Measurements from ENCODE around the gene SKP2.

DNA sequence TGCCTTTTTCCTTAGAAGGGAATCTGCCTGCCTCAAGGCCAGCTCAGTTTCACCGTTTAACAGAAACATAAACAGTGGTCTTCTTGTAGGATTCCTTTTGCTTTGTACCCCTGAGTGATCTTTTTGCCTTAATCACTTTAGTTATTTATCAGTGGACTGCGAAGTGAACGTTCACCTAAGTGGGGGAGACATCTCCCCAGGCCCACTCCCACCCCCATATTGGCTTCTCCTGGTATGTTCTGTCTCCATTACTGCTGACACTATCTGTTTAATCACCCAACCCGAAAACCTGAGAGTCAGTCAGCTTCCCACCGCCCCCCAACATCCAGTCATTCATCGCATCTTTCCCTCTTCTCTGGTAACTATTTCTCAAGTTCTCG lies 1.4 kb downstream of the SKP2 start:
- TF ChIP-seq, protein P1, sequence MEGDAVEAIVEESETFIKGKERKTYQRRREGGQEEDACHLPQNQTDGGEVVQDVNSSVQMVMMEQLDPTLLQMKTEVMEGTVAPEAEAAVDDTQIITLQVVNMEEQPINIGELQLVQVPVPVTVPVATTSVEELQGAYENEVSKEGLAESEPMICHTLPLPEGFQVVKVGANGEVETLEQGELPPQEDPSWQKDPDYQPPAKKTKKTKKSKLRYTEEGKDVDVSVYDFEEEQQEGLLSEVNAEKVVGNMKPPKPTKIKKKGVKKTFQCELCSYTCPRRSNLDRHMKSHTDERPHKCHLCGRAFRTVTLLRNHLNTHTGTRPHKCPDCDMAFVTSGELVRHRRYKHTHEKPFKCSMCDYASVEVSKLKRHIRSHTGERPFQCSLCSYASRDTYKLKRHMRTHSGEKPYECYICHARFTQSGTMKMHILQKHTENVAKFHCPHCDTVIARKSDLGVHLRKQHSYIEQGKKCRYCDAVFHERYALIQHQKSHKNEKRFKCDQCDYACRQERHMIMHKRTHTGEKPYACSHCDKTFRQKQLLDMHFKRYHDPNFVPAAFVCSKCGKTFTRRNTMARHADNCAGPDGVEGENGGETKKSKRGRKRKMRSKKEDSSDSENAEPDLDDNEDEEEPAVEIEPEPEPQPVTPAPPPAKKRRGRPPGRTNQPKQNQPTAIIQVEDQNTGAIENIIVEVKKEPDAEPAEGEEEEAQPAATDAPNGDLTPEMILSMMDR (IDR thresholded peaks at IDR 0.05; ENCODE audit: low read depth, low read length, poor library complexity, severe bottlenecking), result no peak
- TF ChIP-seq EZH2phosphoT487 (IDR thresholded peaks at IDR 0.05; ENCODE audit: borderline replicate concordance, low read length), result no peak

Measured in DOHH2 (cell line).